Tibial nerve (tissue), 4 donors: Measurements from ENCODE around the gene JAG2. TPM values are rescaled to one million over a fixed set of nuclear protein-coding genes. Genes with fewer than 3 reads are reported as not detected.
"Not testable (repeated sequence)": the region's sequence is repeated elsewhere in the genome, so short reads cannot be mapped to it uniquely, and the experiment has no call there.

Experiments
- DNase-seq, 2 donors: peaks; one replicate each; pipeline ENCODE4 v3.0.0-alpha.2; 2019; ENCODE audit warnings: low spot score in 2 of 2
- H3K27ac ChIP-seq, 4 donors: fragments of 200-600 bp; sonication (generic) in 3 of 4; one replicate each; pipeline ENCODE4 v1.5.1; 2017 to 2019; ENCODE audit warnings: mild to moderate bottlenecking in 1 of 4
- H3K27me3 ChIP-seq, 2 donors: fragments of 200-600 bp; sonication (generic) in 1 of 2; one replicate each; pipeline versions ENCODE4 v1.5.1 to v1.6.0; 2017 to 2019
- H3K36me3 ChIP-seq, 3 donors: fragments of 200-600 bp; sonication (generic); one replicate each; pipeline ENCODE4 v1.5.1; 2018 to 2019
- H3K4me1 ChIP-seq, 4 donors: fragments of 200-600 bp; sonication (generic) in 3 of 4; one replicate each; pipeline ENCODE4 v1.5.1; 2017 to 2019
- H3K4me3 ChIP-seq, 4 donors: fragments of 200-600 bp; sonication (generic) in 3 of 4; one replicate each; pipeline ENCODE4 v1.5.1; 2017 to 2019; ENCODE audit warnings: mild to moderate bottlenecking in 1 of 4, moderate library complexity in 1 of 4
- H3K9me3 ChIP-seq, 4 donors: fragments of 200-600 bp; sonication (generic) in 3 of 4; one replicate each; pipeline ENCODE4 v1.5.1; 2017 to 2019
- EP300 ChIP-seq, 2 donors: sonication (generic); formaldehyde crosslinking; IDR thresholded peaks; one replicate each; pipeline ENCODE4 v1.6.1; 2017; ENCODE audit warnings: antibody characterized with exemption in 2 of 2, mild to moderate bottlenecking in 1 of 2
- POLR2A ChIP-seq, 2 donors: fragments of 450-650 bp; IDR thresholded peaks; one replicate each; pipeline ENCODE4 v1.6.1; 2017; ENCODE audit warnings: antibody characterized with exemption in 2 of 2, mild to moderate bottlenecking in 2 of 2, moderate library complexity in 2 of 2
- whole genome bisulfite sequencing, 2 donors: methylation state at CpG; one replicate each; pipeline ENCODE4 v1.1.5; 2018; 5-methylcytosine and 5-hydroxymethylcytosine counted together
- total RNA-seq, 4 donors: library from RNA; depleted of rRNA; stranded (reverse); fragments of >200 nt; gene quantifications; one replicate each; pipeline ENCODE4 v1.1.0, GENCODE V29; 2016
- TF ChIP-seq, protein P1 (sequence below), 5 experiments: fragments of 200-600 bp in 3 of 5; fragments of 450-650 bp in 2 of 5; sonication (generic) in 3 of 5; IDR thresholded peaks; one replicate each; pipeline ENCODE4 v1.5.1; 2016 to 2019; ENCODE audit warnings: antibody characterized with exemption in 5 of 5, mild to moderate bottlenecking in 3 of 5, moderate library complexity in 2 of 5

JAG2 gene
- total RNA-seq, 4 donors from 2014 or later, result 7.4 to 13.8 (median 12.8) TPM

DNA sequence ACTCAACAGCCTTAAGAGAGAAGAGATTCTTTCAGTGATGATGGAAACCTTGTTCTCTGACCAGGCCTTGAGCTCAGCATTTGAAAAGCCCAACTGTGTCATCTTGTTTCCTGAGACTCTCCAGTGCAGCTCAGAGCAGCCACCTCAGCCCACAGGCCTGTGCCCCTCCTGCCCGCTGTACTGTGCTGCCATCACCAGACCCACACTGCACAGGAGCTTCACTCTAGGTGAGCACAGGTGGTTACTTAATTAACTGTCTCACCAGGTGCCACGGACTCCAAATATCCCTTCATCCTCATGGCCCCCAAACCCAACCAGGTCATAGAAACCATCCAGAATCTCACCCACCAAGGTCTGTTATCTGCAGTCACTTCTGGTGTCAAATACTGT lies 51.3 kb downstream of the JAG2 start:
- H3K9me3 ChIP-seq, result peaks cover 0 to 28% (median 1%) of the 10 kb centered on the region in 4 donors
- H3K27ac ChIP-seq, result no peak overlapping the region
- TF ChIP-seq, protein P1, sequence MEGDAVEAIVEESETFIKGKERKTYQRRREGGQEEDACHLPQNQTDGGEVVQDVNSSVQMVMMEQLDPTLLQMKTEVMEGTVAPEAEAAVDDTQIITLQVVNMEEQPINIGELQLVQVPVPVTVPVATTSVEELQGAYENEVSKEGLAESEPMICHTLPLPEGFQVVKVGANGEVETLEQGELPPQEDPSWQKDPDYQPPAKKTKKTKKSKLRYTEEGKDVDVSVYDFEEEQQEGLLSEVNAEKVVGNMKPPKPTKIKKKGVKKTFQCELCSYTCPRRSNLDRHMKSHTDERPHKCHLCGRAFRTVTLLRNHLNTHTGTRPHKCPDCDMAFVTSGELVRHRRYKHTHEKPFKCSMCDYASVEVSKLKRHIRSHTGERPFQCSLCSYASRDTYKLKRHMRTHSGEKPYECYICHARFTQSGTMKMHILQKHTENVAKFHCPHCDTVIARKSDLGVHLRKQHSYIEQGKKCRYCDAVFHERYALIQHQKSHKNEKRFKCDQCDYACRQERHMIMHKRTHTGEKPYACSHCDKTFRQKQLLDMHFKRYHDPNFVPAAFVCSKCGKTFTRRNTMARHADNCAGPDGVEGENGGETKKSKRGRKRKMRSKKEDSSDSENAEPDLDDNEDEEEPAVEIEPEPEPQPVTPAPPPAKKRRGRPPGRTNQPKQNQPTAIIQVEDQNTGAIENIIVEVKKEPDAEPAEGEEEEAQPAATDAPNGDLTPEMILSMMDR (IDR thresholded peaks at IDR 0.05), result no peak
- no peak for TF ChIP-seq EP300 (IDR thresholded peaks at IDR 0.05)
- TF ChIP-seq POLR2A (IDR thresholded peaks at IDR 0.05), result no peak
- H3K36me3 ChIP-seq, result no peaks in the 10 kb centered on the region
- no peak for DNase-seq
- peaks cover 0 to 12% of the 10 kb centered on the region in 2 donors for H3K27me3 ChIP-seq
- no peaks in the 10 kb centered on the region for H3K4me1 ChIP-seq
- WGBS, 2 donors, result 89 to 90% methylated on average over 2 of the region's 2 CpGs
- H3K4me3 ChIP-seq, result no peak overlapping the region

DNA sequence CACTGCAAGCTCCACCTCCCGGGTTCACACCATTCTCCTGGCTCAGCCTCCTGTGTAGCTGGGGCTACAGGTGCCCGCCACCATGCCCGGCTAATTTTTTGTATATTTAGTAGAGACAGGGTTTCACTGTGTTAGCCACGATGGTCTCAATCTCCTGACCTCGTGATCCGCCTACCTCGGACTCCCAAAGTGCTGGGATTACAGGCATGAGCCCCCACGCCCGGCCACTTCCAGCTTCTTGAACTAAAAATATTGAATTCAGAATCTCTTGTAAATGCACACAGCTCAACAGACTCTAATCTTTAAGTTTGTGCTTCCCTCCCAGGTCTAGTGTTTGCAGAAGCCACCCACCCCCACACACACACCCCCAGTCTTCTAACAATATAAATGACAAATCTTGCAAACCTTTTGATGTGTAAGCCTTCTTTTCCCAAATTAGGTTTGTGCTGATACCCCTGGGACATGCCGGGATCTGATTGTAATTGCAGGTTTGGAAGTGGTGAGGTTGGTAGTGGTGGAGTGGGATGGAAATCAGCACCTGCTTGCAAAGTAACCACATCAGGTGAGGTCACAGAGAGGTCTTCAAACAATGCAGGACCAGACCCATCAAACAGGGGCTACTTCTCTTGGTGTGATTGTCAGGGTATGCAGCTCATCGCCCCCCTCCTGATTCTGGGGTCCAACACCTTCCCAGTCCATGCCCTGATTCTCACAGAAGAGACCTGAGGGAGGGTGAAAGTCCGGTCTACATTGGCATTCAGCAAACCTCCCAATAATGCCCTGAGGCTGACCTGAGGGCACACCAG lies 51.9 kb downstream of the JAG2 start:
- DNase-seq, result no peak
- Histone ChIP-seq H3K4me3 (no peak overlapping the region), H3K4me1 (no peaks in the 10 kb centered on the region), H3K27ac (no peak overlapping the region), H3K36me3 (no peaks in the 10 kb centered on the region), H3K27me3 (peaks cover 0 to 12% of the 10 kb centered on the region in 2 donors), H3K9me3 (peaks cover 0 to 22% (median under 1%) of the 10 kb centered on the region in 4 donors)
- WGBS, 2 donors, result 82 to 85% methylated on average over 11 to 12 of the region's 12 CpGs
- TF ChIP-seq POLR2A (IDR thresholded peaks at IDR 0.05) (no peak), EP300 (IDR thresholded peaks at IDR 0.05) (no peak)
- TF ChIP-seq, protein P1 (IDR thresholded peaks at IDR 0.05), result no peak

DNA sequence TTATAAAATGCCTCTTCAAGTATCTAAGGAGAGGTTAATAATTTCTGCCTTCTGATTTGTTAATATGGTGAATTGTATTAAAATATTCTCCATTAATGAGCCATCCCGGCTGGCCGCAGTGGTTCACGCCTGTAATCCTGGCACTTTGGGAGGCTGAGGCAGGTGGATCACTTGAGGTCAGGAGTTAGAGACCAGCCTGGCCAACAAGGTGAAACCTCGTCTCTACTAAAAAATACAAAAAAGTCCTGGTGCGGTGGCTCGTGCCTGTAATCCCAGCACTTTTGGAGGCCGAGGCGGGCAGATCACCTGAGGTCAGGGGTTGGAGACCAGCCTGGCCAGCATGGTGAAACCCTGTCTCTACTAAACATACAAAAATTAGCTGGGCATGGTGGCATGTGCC lies 59.3 kb downstream of the JAG2 start:
- not testable (repeated sequence) for H3K4me3 ChIP-seq, H3K36me3 ChIP-seq, DNase-seq, H3K27me3 ChIP-seq, H3K9me3 ChIP-seq, H3K27ac ChIP-seq, H3K4me1 ChIP-seq
- 87 to 89% methylated on average over 8 of the region's 8 CpGs for WGBS, 2 donors

DNA sequence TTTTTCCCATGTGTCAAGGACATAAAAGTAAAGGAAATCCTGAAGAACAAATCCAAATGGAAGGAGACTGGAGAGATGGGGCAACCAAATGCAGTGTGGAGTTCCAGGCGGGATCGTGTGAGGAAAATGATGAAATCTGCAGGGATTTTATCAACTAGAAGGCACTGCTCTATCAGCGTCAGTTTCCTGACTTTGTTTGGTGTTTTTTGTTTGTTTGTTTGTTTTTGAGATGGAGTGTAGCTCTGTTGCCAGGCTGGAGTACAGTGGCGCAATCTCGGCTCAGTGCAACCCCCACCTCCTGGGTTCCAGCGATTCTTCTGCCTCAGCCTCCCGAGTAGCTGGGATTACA lies 60.1 kb downstream of the JAG2 start:
- TF ChIP-seq POLR2A (IDR thresholded peaks at IDR 0.05) (no peak), EP300 (IDR thresholded peaks at IDR 0.05) (no peak)
- TF ChIP-seq, protein P1 (IDR thresholded peaks at IDR 0.05), result no peak
- Histone ChIP-seq H3K27ac (no peak overlapping the region), H3K27me3 (peaks cover 0 to 4% of the 10 kb centered on the region in 2 donors), H3K9me3 (peaks cover 0 to 10% (median 0%) of the 10 kb centered on the region in 4 donors), H3K36me3 (no peaks in the 10 kb centered on the region), H3K4me3 (no peak overlapping the region), H3K4me1 (no peaks in the 10 kb centered on the region)
- no peak for DNase-seq
- 74 to 76% methylated on average over 7 of the region's 7 CpGs for WGBS, 2 donors

DNA sequence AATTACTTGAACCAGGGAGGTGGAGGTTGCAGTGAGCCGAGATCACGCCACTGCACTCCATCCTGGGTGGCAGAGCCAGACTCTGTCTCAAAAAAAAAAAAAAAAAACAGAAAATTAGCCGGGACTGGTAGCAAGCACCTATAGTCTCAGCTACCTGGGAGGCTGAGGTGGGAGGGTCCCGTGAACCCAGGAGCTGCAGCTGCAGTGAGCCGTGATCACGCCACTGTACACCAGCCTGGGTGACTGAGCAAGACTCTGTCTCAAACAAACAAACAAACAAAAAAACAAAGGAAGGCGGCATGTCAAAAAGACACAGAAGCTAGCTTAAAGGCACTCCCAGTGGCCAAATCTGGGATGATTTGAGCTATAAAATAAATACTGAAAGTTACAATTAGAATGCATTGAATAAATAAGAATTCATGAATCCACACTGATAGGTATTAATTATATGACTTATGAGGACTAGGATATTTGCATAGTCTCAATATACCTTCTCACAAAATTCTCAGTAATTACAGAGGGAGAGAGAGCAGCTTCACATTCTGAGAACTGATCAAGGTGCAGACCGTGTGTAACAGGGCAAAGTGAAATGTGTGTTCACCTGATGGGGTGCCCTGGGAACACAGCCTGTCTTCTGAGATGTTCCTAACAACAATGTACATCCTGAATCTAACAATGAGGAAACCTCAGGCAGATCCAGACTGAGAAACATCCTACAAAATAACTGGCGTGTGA lies 60.6 kb downstream of the JAG2 start:
- Histone ChIP-seq H3K9me3 (peaks cover 0 to 15% (median 0%) of the 10 kb centered on the region in 4 donors), H3K27ac (no peak overlapping the region), H3K4me3 (no peak overlapping the region), H3K27me3 (peaks cover 0 to 10% of the 10 kb centered on the region in 2 donors), H3K4me1 (no peaks in the 10 kb centered on the region), H3K36me3 (no peaks in the 10 kb centered on the region)
- TF ChIP-seq, protein P1 (IDR thresholded peaks at IDR 0.05), result no peak
- no peak for TF ChIP-seq POLR2A (IDR thresholded peaks at IDR 0.05)
- no peak for TF ChIP-seq EP300 (IDR thresholded peaks at IDR 0.05)
- no peak for DNase-seq
- WGBS, 2 donors, result 67 to 70% methylated on average over 9 of the region's 9 CpGs
